ENCODE data around the gene METTL25B.

DNA sequence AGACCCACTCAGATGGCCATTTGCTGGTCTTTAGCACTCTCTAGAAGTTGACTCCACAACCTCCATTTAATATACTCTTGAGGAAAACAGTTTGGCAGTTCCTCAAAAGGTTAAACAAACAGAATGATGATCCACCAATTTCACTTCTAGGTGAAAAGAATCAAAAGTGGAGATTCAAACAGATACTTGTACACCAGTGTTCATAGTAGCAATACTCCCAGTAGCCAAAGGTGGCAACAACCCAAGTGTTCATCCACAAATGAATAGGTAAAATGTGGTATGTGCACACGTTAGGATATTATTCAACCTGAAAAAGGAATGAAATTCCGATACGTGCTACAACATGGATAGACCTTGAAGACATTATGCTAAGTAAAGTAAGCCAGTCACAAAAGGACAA, 45.3 kb downstream of the METTL25B start:
- TF ChIP-seq POLR2A (IDR thresholded peaks at IDR 0.05) = no peak
- TF ChIP-seq, protein P1, sequence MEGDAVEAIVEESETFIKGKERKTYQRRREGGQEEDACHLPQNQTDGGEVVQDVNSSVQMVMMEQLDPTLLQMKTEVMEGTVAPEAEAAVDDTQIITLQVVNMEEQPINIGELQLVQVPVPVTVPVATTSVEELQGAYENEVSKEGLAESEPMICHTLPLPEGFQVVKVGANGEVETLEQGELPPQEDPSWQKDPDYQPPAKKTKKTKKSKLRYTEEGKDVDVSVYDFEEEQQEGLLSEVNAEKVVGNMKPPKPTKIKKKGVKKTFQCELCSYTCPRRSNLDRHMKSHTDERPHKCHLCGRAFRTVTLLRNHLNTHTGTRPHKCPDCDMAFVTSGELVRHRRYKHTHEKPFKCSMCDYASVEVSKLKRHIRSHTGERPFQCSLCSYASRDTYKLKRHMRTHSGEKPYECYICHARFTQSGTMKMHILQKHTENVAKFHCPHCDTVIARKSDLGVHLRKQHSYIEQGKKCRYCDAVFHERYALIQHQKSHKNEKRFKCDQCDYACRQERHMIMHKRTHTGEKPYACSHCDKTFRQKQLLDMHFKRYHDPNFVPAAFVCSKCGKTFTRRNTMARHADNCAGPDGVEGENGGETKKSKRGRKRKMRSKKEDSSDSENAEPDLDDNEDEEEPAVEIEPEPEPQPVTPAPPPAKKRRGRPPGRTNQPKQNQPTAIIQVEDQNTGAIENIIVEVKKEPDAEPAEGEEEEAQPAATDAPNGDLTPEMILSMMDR (IDR thresholded peaks at IDR 0.05) = no peak

All from uterus (tissue), 2 donors.